H1 (cell line): ENCODE data around the gene ACYP2. TPM values are rescaled to one million over a fixed set of nuclear protein-coding genes. Genes with fewer than 3 reads are reported as not detected.

Source experiments
- CTCF ChIA-PET: fragments of 300-600 bp; sonication (Branson Sonifier 250); formaldehyde crosslinking; loops from one replicate; lab custom pipeline; 2021; ENCODE audit not compliant: partially characterized antibody; lab: Charles Lee
- POLR2A ChIA-PET: fragments of 300-600 bp; sonication (Branson Sonifier 250); formaldehyde crosslinking; loops from one replicate; lab custom pipeline; 2021; ENCODE audit warnings: inconsistent platforms; ENCODE audit not compliant: partially characterized antibody; lab: Charles Lee
- DNase-seq, 2 experiments: peaks; one replicate each; pipeline versions ENCODE4 v3.0.0 to v3.0.0-alpha.2; 2010 to 2022; ENCODE audit warnings: low spot score in 2 of 2, low read depth in 1 of 2, mixed read lengths in 1 of 2
- FAIRE-seq: peaks from 2 replicates; lab custom pipeline; 2011; peaks lifted over from hg19 to GRCh38; lab: Jason Lieb, UNC
- H2AFZ ChIP-seq: 2 replicates; pipeline ENCODE4 v1.8.1; 2012; ENCODE audit warnings: low read length, inconsistent platforms
- H2AK5ac ChIP-seq: 2 replicates; pipeline ENCODE4 v1.6.1; 2013; ENCODE audit warnings: low read depth, low read length
- H2BK120ac ChIP-seq: replicated peaks from 2 replicates; pipeline ENCODE3; 2013; ENCODE audit warnings: low read depth, low read length, inconsistent platforms
- H2BK12ac ChIP-seq: 2 replicates; pipeline ENCODE4 v1.6.1; 2013; ENCODE audit warnings: low read depth, low read length
- H2BK15ac ChIP-seq: 2 replicates; pipeline ENCODE4 v1.6.1; 2013; ENCODE audit warnings: low read length
- H2BK20ac ChIP-seq: 2 replicates; pipeline ENCODE4 v1.6.1; 2013; ENCODE audit warnings: low read length
- H2BK5ac ChIP-seq: 2 replicates; pipeline ENCODE4 v1.6.1; 2013; ENCODE audit warnings: low read depth, low read length
- H3K14ac ChIP-seq: 2 replicates; pipeline ENCODE4 v1.6.1; 2013; ENCODE audit warnings: inconsistent platforms; ENCODE audit not compliant: insufficient read length
- H3K18ac ChIP-seq: 2 replicates; pipeline ENCODE4 v1.6.1; 2013; ENCODE audit warnings: low read length; ENCODE audit errors: extremely low read depth
- H3K23ac ChIP-seq: 2 replicates; pipeline ENCODE4 v1.6.1; 2013; ENCODE audit warnings: inconsistent platforms; ENCODE audit not compliant: insufficient read length
- H3K23me2 ChIP-seq: 2 replicates; pipeline ENCODE4 v1.6.1; 2013; ENCODE audit warnings: low read depth, low read length
- H3K27ac ChIP-seq: 2 replicates; pipeline ENCODE4 v1.6.1; 2011; ENCODE audit warnings: low read depth, low read length, inconsistent platforms
- H3K27me3 ChIP-seq, 4 experiments: replicated peaks in 1 of 4; 1 replicate in 1 of 4; 2 replicates in 3 of 4; pipeline versions ENCODE4 v1.6.1 to v1.8.1; 2011 to 2013; ENCODE audit warnings: low read length in 3 of 4, mild to moderate bottlenecking in 3 of 4, inconsistent platforms in 2 of 4, mixed read lengths in 2 of 4, moderate library complexity in 1 of 4; ENCODE audit not compliant: control insufficient read depth in 3 of 4, insufficient read depth in 3 of 4; ENCODE audit errors: extremely low read depth in 1 of 4
- H3K36me3 ChIP-seq, 4 experiments: 2 replicates each; pipeline versions ENCODE4 v1.6.1 to v1.8.1; 2011 to 2013; ENCODE audit warnings: mild to moderate bottlenecking in 4 of 4, low read length in 3 of 4, moderate library complexity in 2 of 4, control low read depth in 1 of 4, inconsistent platforms in 1 of 4; ENCODE audit not compliant: insufficient read depth in 4 of 4, control insufficient read depth in 2 of 4
- H3K4ac ChIP-seq: replicated peaks from 2 replicates; pipeline ENCODE3; 2013; ENCODE audit warnings: low read length, low read depth, mixed read lengths, inconsistent platforms; ENCODE audit not compliant: insufficient read length
- H3K4me1 ChIP-seq, 4 experiments: replicated peaks in 1 of 4; 1 replicate in 1 of 4; 2 replicates in 3 of 4; pipeline versions ENCODE4 v1.6.1 to v1.8.1; 2011 to 2013; ENCODE audit warnings: low read length in 3 of 4, inconsistent platforms in 2 of 4, mixed read lengths in 1 of 4; ENCODE audit not compliant: insufficient read depth in 4 of 4, control insufficient read depth in 3 of 4
- H3K4me2 ChIP-seq, 2 experiments: 2 replicates each; pipeline versions ENCODE4 v1.6.1 to v1.8.1; 2011 to 2013; ENCODE audit warnings: low read depth in 2 of 2, low read length in 2 of 2, control low read depth in 1 of 2, inconsistent platforms in 1 of 2, mild to moderate bottlenecking in 1 of 2; ENCODE audit not compliant: insufficient read depth in 1 of 2
- H3K4me3 ChIP-seq, 4 experiments: fragments of 200-600, 300-600 bp in 1 of 4; sonication (generic), shearing (Covaris generic), sonication (Bioruptor Twin) in 1 of 4; 2 replicates each; pipeline versions ENCODE4 v1.5.1 to v1.8.1; 2011 to 2016; ENCODE audit warnings: low read length in 4 of 4, low read depth in 3 of 4, control low read depth in 2 of 4, inconsistent platforms in 2 of 4, mild to moderate bottlenecking in 2 of 4, mixed read lengths in 1 of 4, moderate library complexity in 1 of 4; ENCODE audit not compliant: insufficient read depth in 2 of 4; ENCODE audit errors: extremely low read depth in 1 of 4
- H3K56ac ChIP-seq: replicated peaks from 2 replicates; pipeline ENCODE3; 2013; ENCODE audit warnings: low read depth, mild to moderate bottlenecking, mixed read lengths, low read length, inconsistent platforms; ENCODE audit not compliant: insufficient read length
- H3K79me1 ChIP-seq: 2 replicates; pipeline ENCODE4 v1.6.1; 2013; ENCODE audit warnings: low read depth, low read length, control low read depth
- H3K79me2 ChIP-seq, 2 experiments: 2 replicates each; pipeline versions ENCODE4 v1.6.1 to v1.8.1; 2012 to 2013; ENCODE audit warnings: low read length in 2 of 2, mild to moderate bottlenecking in 2 of 2, inconsistent platforms in 1 of 2; ENCODE audit not compliant: insufficient read depth in 2 of 2, control insufficient read depth in 1 of 2
- H3K9ac ChIP-seq, 4 experiments: replicated peaks in 1 of 4; 1 replicate in 1 of 4; 2 replicates in 3 of 4; pipeline versions ENCODE4 v1.6.1 to v1.8.1; 2011 to 2013; ENCODE audit warnings: low read depth in 3 of 4, low read length in 3 of 4, control low read depth in 2 of 4, mild to moderate bottlenecking in 2 of 4, moderate library complexity in 2 of 4, inconsistent platforms in 1 of 4; ENCODE audit errors: extremely low read depth in 1 of 4
- H3K9me3 ChIP-seq, 2 experiments: 2 replicates each; pipeline versions ENCODE4 v1.6.1 to v1.8.1; 2012 to 2013; ENCODE audit warnings: mild to moderate bottlenecking in 2 of 2, moderate library complexity in 2 of 2, control low read depth in 1 of 2, inconsistent platforms in 1 of 2, low read depth in 1 of 2, low read length in 1 of 2, mixed read lengths in 1 of 2; ENCODE audit not compliant: insufficient read depth in 2 of 2
- H4K20me1 ChIP-seq, 2 experiments: replicated peaks in 1 of 2; 2 replicates each; pipeline versions ENCODE3 to v1.8.1; 2011 to 2013; ENCODE audit warnings: inconsistent platforms in 2 of 2, low read length in 2 of 2, mild to moderate bottlenecking in 1 of 2; ENCODE audit not compliant: insufficient read depth in 2 of 2, control insufficient read depth in 1 of 2
- H4K5ac ChIP-seq: 2 replicates; pipeline ENCODE4 v1.6.1; 2013; ENCODE audit warnings: low read length, low read depth, mixed read lengths, inconsistent platforms; ENCODE audit not compliant: insufficient read length
- H4K8ac ChIP-seq: 2 replicates; pipeline ENCODE4 v1.8.0; 2013; ENCODE audit warnings: mild to moderate bottlenecking, moderate library complexity, low read length, inconsistent platforms; ENCODE audit not compliant: insufficient read depth; ENCODE audit errors: extremely low read depth
- H4K91ac ChIP-seq: replicated peaks from 2 replicates; pipeline ENCODE3; 2013; ENCODE audit warnings: low read length, mixed read lengths, inconsistent platforms; ENCODE audit not compliant: insufficient read length
- CHD1 ChIP-seq: IDR thresholded peaks from 2 replicates; pipeline ENCODE4 v1.6.1; 2012; ENCODE audit warnings: low read depth, low read length, improper control_type of control experiment
- CHD2 ChIP-seq: IDR thresholded peaks from 2 replicates; pipeline ENCODE4 v1.6.1; 2012; ENCODE audit warnings: low read length, improper control_type of control experiment
- CREB1 ChIP-seq: IDR thresholded peaks from 2 replicates; pipeline ENCODE4 v1.6.1; 2012; ENCODE audit warnings: inconsistent platforms
- CTBP2 ChIP-seq: IDR thresholded peaks from 2 replicates; pipeline ENCODE4 v1.7.0; 2011; ENCODE audit warnings: borderline replicate concordance, mild to moderate bottlenecking, moderate library complexity, mixed read lengths, low read length; ENCODE audit not compliant: insufficient read depth, insufficient read length
- EZH2 ChIP-seq: fragments of 200-600 bp; sonication (generic); IDR thresholded peaks from 2 replicates; pipeline ENCODE4 v1.7.1; 2012; ENCODE audit warnings: low read depth, mild to moderate bottlenecking, moderate library complexity, low read length, inconsistent platforms; ENCODE audit not compliant: severe bottlenecking
- GTF2F1 ChIP-seq: IDR thresholded peaks from 2 replicates; pipeline ENCODE4 v1.6.1; 2012; ENCODE audit warnings: low read depth, low read length, improper control_type of control experiment, borderline replicate concordance
- KDM4A ChIP-seq: IDR thresholded peaks from one replicate; pipeline ENCODE4 v1.7.1; 2012; ENCODE audit warnings: low read depth, mild to moderate bottlenecking, moderate library complexity, low read length, inconsistent platforms; ENCODE audit not compliant: severe bottlenecking
- NRF1 ChIP-seq: IDR thresholded peaks from 2 replicates; pipeline ENCODE4 v1.6.1; 2011; ENCODE audit warnings: mild to moderate bottlenecking, low read depth, low read length, improper control_type of control experiment
- RNF2 ChIP-seq: fragments of 200-900, 300-1000 bp; sonication (generic); IDR thresholded peaks from 2 replicates; pipeline ENCODE4 v1.7.1; 2016; ENCODE audit warnings: borderline replicate concordance, low read depth, mild to moderate bottlenecking, antibody characterized with exemption, low read length; ENCODE audit not compliant: poor library complexity, severe bottlenecking; ENCODE audit errors: missing control alignments
- SIX5 ChIP-seq: IDR thresholded peaks from 2 replicates; pipeline ENCODE4 v1.6.1; 2011; ENCODE audit warnings: mild to moderate bottlenecking, low read depth, low read length
- SP1 ChIP-seq: IDR thresholded peaks from 2 replicates; pipeline ENCODE4 v1.6.1; 2011; ENCODE audit warnings: low read depth, low read length
- SRF ChIP-seq: IDR thresholded peaks from 2 replicates; pipeline ENCODE4 v1.6.1; 2011; ENCODE audit warnings: mild to moderate bottlenecking, low read depth, low read length, moderate library complexity
- WGBS, 2 experiments: shearing (Covaris generic) in 1 of 2; methylation state at CpG; one replicate each; pipeline versions ENCODE4 v1.1.6 to v1.1.7; 2013 to 2015; ENCODE audit warnings: low lambda C conversion rate in 2 of 2, mixed read lengths in 2 of 2, inconsistent platforms in 1 of 2, low coverage in 1 of 2, missing lambda C conversion rate in 1 of 2; ENCODE audit not compliant: insufficient replicate concordance in 2 of 2, insufficient coverage in 1 of 2, insufficient read length in 1 of 2; ENCODE audit errors: extremely low coverage in 1 of 2, missing lambda C conversion rate in 1 of 2; 5-methylcytosine and 5-hydroxymethylcytosine counted together
- polyA plus RNA-seq, 7 experiments: library from polyadenylated mRNA; depleted of rRNA in 3 of 7; stranded (reverse) in 5 of 7; unstranded in 2 of 7; fragments of >200 nt in 5 of 7; fragments of 200-250 nt in 2 of 7; gene quantifications; 1 replicate in 5 of 7; 2 replicates in 1 of 7; 4 replicates in 1 of 7; pipeline versions ENCODE4 v1.2.1 to v1.2.3, GENCODE V29; 2011 to 2013; ENCODE audit warnings: missing spikeins in 2 of 7, mixed read lengths in 2 of 7
- total RNA-seq: library from RNA; stranded (reverse); fragmentation: NEBNext Ultra II Directional; extraction: Animal tissue kit (Norgen Biotek cat#: 25700); gene quantifications from 2 replicates; pipeline ENCODE4 v1.2.1, GENCODE V29; 2021
- TF ChIP-seq, protein P1 (sequence below): IDR thresholded peaks from 2 replicates; pipeline ENCODE4 v1.6.1; 2012; ENCODE audit warnings: low read length, inconsistent platforms

ACYP2 gene
- total and polyA plus RNA-seq, 2 of the 8 experiments (the other 6 are each of a cell fraction or from before 2014, with no cell fraction given): 3.4 to 4.4 TPM

DNA sequence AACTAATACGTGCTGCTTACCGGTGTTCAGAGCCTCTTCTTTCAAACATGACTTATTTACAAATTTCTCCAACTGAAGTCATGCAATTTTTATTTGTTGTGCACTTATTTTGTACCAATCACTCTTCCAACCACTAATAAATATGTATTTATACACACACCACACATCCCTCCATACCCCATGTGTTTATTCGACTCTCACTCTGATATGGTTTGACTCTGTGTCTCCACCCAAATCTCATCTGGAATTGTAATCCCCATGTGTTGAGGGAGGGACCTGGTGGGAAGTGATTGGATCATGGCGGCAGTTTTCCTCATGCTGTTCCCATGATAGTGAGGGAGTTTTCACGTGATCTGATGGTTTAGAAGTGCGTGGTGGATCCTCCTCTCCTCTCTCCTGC, 49.5 kb upstream of the ACYP2 start:
- Histone ChIP-seq H4K20me1 (no peaks in the 10 kb centered on the region), H3K18ac (no peak overlapping the region), H2AFZ (no peak overlapping the region), H2BK5ac (no peak overlapping the region), H2BK20ac (no peak overlapping the region), H3K4me1 (no peaks in the 10 kb centered on the region), H3K9me3 (no peaks in the 10 kb centered on the region), H3K27me3 (no peaks in the 10 kb centered on the region), H2AK5ac (no peak overlapping the region), H2BK15ac (no peak overlapping the region), H3K14ac (no peak overlapping the region), H3K23me2 (no peaks in the 10 kb centered on the region), H3K4ac (no peak overlapping the region), H4K5ac (no peak overlapping the region), H3K23ac (no peak overlapping the region), H2BK120ac (no peak overlapping the region), H3K36me3 (no peaks in the 10 kb centered on the region), H4K8ac (no peak overlapping the region), H3K56ac (no peak overlapping the region), H4K91ac (no peak overlapping the region), H3K9ac (no peak overlapping the region), H3K4me3 (no peak overlapping the region), H3K4me2 (no peak overlapping the region), H3K79me2 (no peaks in the 10 kb centered on the region), H3K27ac (no peak overlapping the region), H2BK12ac (no peak overlapping the region), H3K79me1 (no peaks in the 10 kb centered on the region)
- CTCF ChIA-PET: no interaction called here
- no peak for DNase-seq
- POLR2A ChIA-PET: no interaction called here
- 94% methylated on average over 6 of the region's 6 CpGs; no CpG with 5 or more reads in 1 of the 2 experiments for WGBS, 2 experiments
- FAIRE-seq: no peak
- TF ChIP-seq NRF1: no peak
- no peak for TF ChIP-seq SRF
- TF ChIP-seq KDM4A: no peak
- no peak for TF ChIP-seq CHD2
- no peak for TF ChIP-seq RNF2
- TF ChIP-seq CHD1: no peak
- TF ChIP-seq EZH2: no peak
- TF ChIP-seq, protein P1, sequence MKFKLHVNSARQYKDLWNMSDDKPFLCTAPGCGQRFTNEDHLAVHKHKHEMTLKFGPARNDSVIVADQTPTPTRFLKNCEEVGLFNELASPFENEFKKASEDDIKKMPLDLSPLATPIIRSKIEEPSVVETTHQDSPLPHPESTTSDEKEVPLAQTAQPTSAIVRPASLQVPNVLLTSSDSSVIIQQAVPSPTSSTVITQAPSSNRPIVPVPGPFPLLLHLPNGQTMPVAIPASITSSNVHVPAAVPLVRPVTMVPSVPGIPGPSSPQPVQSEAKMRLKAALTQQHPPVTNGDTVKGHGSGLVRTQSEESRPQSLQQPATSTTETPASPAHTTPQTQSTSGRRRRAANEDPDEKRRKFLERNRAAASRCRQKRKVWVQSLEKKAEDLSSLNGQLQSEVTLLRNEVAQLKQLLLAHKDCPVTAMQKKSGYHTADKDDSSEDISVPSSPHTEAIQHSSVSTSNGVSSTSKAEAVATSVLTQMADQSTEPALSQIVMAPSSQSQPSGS: no peak
- TF ChIP-seq CTBP2: no peak
- TF ChIP-seq CREB1: no peak
- TF ChIP-seq SP1: no peak
- TF ChIP-seq GTF2F1: no peak
- no peak for TF ChIP-seq SIX5
